GM13976 (cell line): ENCODE results near the gene CCS.
A peak's percentile ranks its signal among the peaks of the same experiment; 100 is the strongest.

Source experiments
- DNase-seq: peaks from one replicate; pipeline ENCODE4 v3.0.0; 2012; ENCODE audit warnings: low spot score
- in situ Hi-C: fragments of 300-500 bp; cut with MboI; formaldehyde crosslinking; loops from one replicate; pipeline ENCODE4 v1.12.0; 2022; ENCODE audit warnings: low sequenced_read_pairs, mixed read lengths, inconsistent platforms; ENCODE audit not compliant: unreplicated experiment
- TF ChIP-seq, protein P1 (sequence below): IDR thresholded peaks from 2 replicates; pipeline ENCODE4 v1.5.1; 2012; ENCODE audit warnings: borderline replicate concordance, mild to moderate bottlenecking; ENCODE audit not compliant: insufficient read depth; ENCODE audit errors: extremely low read depth, missing control alignments, control extremely low read depth

Gene CCS

GRCh38 chr11:66593303-66593635, 284 bp downstream of the CCS start:
- in situ Hi-C loops: no loop called here
- peak; percentile 38 for DNase-seq
- TF ChIP-seq, protein P1, sequence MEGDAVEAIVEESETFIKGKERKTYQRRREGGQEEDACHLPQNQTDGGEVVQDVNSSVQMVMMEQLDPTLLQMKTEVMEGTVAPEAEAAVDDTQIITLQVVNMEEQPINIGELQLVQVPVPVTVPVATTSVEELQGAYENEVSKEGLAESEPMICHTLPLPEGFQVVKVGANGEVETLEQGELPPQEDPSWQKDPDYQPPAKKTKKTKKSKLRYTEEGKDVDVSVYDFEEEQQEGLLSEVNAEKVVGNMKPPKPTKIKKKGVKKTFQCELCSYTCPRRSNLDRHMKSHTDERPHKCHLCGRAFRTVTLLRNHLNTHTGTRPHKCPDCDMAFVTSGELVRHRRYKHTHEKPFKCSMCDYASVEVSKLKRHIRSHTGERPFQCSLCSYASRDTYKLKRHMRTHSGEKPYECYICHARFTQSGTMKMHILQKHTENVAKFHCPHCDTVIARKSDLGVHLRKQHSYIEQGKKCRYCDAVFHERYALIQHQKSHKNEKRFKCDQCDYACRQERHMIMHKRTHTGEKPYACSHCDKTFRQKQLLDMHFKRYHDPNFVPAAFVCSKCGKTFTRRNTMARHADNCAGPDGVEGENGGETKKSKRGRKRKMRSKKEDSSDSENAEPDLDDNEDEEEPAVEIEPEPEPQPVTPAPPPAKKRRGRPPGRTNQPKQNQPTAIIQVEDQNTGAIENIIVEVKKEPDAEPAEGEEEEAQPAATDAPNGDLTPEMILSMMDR: no peak

- in situ Hi-C loops: no loop called here
Observed at GRCh38 chr11:66593650-66594049, 665 bp downstream of the CCS start.

DNA sequence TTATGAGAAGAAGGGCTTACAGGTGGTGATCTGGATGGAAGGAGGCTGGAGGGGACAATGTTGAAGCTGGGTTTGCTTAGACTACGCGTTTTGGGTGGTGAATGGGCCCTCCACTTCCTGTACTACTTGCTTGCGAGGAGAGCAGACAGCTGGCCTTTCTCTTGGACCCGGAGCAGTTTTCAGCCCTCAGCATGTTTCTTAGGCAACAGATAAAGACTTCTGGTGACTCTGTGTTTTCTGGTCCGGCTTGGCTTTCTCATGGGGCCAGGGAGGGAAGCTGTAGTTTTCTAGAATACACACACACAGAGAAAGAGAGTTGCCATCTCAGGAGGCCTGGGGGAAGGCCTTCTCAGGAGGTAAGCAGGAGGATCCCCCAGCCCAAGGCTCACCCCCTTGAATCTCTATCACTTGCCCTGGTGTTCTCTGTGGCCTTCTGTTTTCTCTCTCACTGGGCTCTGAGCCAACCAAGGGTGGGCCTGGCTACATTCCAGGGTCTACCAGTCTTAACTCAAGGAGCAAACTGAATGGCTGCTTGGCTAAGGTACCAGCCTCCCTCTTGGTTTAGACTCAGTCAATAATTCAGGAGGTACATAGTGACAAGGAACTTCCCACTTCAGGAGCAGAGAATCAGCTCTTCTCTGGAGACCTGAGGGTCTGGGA, 2.4 kb downstream of the CCS start:
- TF ChIP-seq, protein P1: no peak
- in situ Hi-C loops: no loop called here
- no peak for DNase-seq

More at GRCh38 chr11:66593650-66594049, 665 bp downstream of the CCS start:
- no peak for DNase-seq
- TF ChIP-seq, protein P1: no peak

- in situ Hi-C loops: no loop called here
- TF ChIP-seq, protein P1: no peak
- no peak for DNase-seq
Observed at GRCh38 chr11:66598993-66599392, 6.0 kb downstream of the CCS start.

GRCh38 chr11:66600219-66600618, 7.2 kb downstream of the CCS start:
- no peak for DNase-seq
- TF ChIP-seq, protein P1: no peak
- in situ Hi-C loops: no loop called here

- in situ Hi-C loops: no loop called here
- TF ChIP-seq, protein P1: no peak
- no peak for DNase-seq
Observed at GRCh38 chr11:66600631-66601233, 7.7 kb downstream of the CCS start.

GRCh38 chr11:66603072-66603471, 10.1 kb downstream of the CCS start:
- in situ Hi-C loops: no loop called here
- TF ChIP-seq, protein P1: no peak
- DNase-seq: no peak
